Activated T-cell treated with anti-CD3 and anti-CD28 coated beads, Interleukin-2, amount 50 U/mL, for 4 hours (primary cell): ENCODE measurements around the gene PMM2. TPM values are rescaled to one million over a fixed set of nuclear protein-coding genes. Genes with fewer than 3 reads are reported as not detected.
"Not testable (repeated sequence)": the region's sequence is repeated elsewhere in the genome, so short reads cannot be mapped to it uniquely, and the experiment has no call there.

Experiments
- ATAC-seq, 2 donors: fragments of 200-7000 bp; cut with Tn5 transposase; one replicate each; pipeline ENCODE4 v1.10.0; 2021
- DNase-seq: peaks from one replicate; pipeline ENCODE4 v3.0.0-alpha.2; 2020
- H3K27me3 Mint-ChIP-seq: one replicate; pipeline ENCODE4 v1.8.0; 2021; ENCODE audit warnings: low read depth, mixed read lengths
- H3K36me3 Mint-ChIP-seq: one replicate; pipeline ENCODE4 v1.8.0; 2022; ENCODE audit warnings: mixed read lengths; ENCODE audit not compliant: insufficient read depth
- H3K4me1 Mint-ChIP-seq: one replicate; pipeline ENCODE4 v1.8.0; 2021; ENCODE audit warnings: low read depth, mixed read lengths
- H3K4me3 Mint-ChIP-seq: one replicate; pipeline ENCODE4 v1.8.0; 2021; ENCODE audit warnings: mild to moderate bottlenecking, moderate library complexity, mixed read lengths
- H3K9me3 Mint-ChIP-seq: one replicate; pipeline ENCODE4 v1.8.0; 2021; ENCODE audit warnings: mixed read lengths
- total RNA-seq, 3 donors: library from RNA; stranded (reverse); gene quantifications; one replicate each; pipeline ENCODE4 v1.2.1, GENCODE V29; 2021

The PMM2 gene
- total RNA-seq, 3 donors from 2014 or later: 85.4 to 95.5 (median 89.6) TPM

DNA sequence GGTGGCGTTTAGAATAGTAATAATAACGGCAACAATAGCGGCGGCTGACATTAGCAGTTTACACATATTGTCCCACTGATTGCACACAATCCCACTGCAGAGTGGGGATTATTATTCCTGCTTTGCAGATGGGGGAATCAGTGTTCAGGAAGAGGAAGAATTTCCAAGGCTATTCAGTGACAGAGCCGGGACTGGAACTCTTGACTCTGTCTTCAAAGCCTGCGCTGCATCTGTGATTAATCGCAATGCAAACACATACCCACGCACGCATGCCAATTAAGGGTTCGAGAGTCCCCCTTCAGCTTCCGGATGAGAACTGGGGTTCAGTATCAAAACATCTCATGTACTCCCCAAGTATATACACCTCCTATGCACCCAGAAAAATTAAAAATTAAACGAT lies 29.4 kb upstream of the PMM2 start:
- Mint-ChIP-seq H3K36me3 (peaks cover 19% of the 10 kb centered on the region), H3K4me1 (no peaks in the 10 kb centered on the region), H3K9me3 (no peaks in the 10 kb centered on the region), H3K4me3 (no peak overlapping the region), H3K27me3 (no peaks in the 10 kb centered on the region)
- DNase-seq: no peak
- no peak for ATAC-seq

DNA sequence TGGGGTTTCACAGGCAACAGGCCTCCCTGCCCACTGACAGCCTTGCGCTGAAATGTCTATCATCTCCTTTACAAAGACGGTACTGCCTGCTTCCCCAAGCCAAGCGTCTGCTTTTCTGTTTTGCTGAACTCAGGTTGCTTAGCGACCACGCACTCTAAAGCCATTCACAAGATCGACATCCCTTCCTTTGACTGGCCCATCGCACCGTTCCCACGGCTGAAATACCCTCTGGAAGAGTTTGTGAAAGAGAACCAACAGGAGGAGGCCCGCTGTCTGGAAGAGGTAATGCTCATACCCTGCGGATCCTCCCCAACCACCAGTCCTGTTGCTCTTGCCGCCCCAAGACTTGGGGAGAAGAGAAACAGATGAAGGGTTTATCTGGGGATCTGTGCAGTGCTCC lies 28.9 kb upstream of the PMM2 start:
- Mint-ChIP-seq H3K36me3 (peaks cover 18% of the 10 kb centered on the region), H3K4me1 (no peaks in the 10 kb centered on the region), H3K4me3 (no peak overlapping the region), H3K27me3 (no peaks in the 10 kb centered on the region), H3K9me3 (no peaks in the 10 kb centered on the region)
- ATAC-seq (no peak), DNase-seq (no peak)

DNA sequence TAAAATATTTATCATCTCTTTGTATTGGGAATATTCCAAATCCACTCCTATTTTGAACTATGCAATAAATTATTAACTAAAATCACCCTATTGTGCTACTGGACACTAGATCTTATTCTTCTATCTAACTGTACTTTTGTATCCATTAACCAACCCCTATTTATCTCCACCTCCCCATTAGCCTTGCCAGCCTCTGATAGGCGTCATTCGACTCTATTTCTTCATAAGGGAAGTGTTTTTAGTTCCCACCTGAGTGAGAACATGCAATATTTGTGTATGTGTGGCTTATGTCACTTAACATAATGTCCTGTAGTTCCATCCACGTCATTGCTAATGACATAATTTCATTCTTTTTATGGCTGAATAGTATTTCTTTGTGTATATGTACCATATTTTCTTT lies 24.1 kb upstream of the PMM2 start:
- H3K27me3 Mint-ChIP-seq: no peaks in the 10 kb centered on the region
- no peak overlapping the region for H3K4me3 Mint-ChIP-seq
- peaks cover 22% of the 10 kb centered on the region for H3K36me3 Mint-ChIP-seq
- ATAC-seq (no peak), DNase-seq (no peak)
- no peaks in the 10 kb centered on the region for H3K9me3 Mint-ChIP-seq
- no peaks in the 10 kb centered on the region for H3K4me1 Mint-ChIP-seq

DNA sequence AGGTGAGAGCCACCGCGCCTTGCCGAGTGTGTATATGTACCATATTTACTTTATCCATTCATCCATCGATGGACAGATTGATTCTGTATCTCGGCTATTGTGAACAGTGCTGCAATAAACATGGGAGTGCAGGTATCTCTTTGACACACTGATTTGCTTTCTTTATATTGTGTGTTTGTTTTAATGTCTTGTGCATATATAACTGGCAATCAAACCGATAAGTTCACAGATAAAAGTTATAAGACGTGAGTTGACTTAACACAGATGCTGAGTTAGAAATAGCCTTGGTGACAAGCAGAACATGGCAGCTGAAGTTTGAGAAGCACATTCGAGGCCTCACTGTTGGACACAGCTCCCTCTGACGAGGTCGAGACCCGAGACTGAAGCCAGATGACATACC lies 23.4 kb upstream of the PMM2 start:
- DNase-seq: no peak
- peaks cover 20% of the 10 kb centered on the region for H3K36me3 Mint-ChIP-seq
- no peaks in the 10 kb centered on the region for H3K27me3 Mint-ChIP-seq
- no peak for ATAC-seq
- no peak overlapping the region for H3K4me3 Mint-ChIP-seq
- no peaks in the 10 kb centered on the region for H3K9me3 Mint-ChIP-seq
- no peaks in the 10 kb centered on the region for H3K4me1 Mint-ChIP-seq

DNA sequence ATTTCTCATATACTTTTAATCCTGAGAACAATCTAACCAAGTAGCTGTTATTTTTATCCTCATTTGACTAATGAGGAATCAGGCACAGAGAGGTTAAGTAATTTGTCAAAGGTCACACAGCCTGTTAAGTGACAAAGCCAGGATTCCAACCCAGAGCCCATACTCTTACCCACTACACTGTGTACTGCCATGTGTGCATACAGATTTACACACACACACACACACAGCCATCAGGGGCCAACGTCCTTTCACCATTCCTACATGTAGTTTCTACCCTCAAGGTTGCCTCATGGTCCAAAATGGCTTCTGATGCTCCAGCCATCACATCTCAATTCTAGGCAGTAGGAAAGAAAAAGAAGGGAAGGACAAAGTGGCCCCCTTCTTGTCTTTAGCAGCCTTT lies 22.3 kb upstream of the PMM2 start:
- DNase-seq: no peak
- peaks cover 20% of the 10 kb centered on the region for H3K36me3 Mint-ChIP-seq
- no peak overlapping the region for H3K4me3 Mint-ChIP-seq
- no peaks in the 10 kb centered on the region for H3K4me1 Mint-ChIP-seq
- no peak for ATAC-seq
- no peaks in the 10 kb centered on the region for H3K27me3 Mint-ChIP-seq
- no peaks in the 10 kb centered on the region for H3K9me3 Mint-ChIP-seq

DNA sequence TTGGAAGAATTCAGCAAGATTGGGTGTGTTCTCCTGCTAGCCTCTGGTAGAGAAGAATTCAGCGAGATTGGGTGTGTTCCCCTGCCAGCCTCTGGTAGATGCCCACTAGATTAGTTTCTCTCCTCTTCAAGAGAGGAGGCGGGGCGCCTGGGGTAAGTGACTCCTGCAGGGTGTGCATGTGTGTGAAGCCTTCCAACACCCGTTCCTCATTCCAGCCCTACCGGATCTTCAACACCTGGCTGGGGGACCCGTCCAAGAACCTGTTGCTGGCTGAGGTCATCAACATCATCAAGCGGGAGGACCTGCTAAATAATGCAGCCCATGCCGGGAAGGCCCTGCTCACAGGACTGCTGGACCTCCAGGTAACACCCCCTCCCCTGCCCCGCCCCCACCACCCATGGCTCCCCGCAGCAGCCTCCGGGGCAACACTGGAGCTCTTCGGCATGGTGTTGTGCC lies 21.5 kb upstream of the PMM2 start:
- ATAC-seq (no peak), DNase-seq (no peak)
- peaks cover 20% of the 10 kb centered on the region for H3K36me3 Mint-ChIP-seq

DNA sequence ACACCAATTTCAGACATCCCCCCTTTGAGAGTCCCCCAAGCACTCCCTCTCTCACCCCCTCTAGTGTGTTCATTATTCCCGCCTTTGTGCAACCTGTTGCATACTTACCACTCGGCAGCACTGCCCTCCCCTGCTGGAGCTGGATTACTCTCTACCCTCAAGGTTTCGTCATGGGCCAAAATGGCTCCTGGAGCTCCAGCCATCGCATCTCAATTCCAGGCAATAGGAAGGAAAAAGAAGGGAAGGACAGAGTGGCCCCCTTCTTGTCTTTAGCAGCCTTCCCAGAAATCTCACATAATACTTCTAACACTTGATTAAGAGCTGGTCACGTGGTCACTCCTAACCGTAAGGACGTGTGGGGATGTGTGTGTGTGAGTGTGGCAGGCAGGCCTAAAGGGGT lies 20.4 kb upstream of the PMM2 start:
- no peak overlapping the region for H3K4me3 Mint-ChIP-seq
- H3K36me3 Mint-ChIP-seq: peaks cover 19% of the 10 kb centered on the region
- H3K27me3 Mint-ChIP-seq: no peaks in the 10 kb centered on the region

More for the DNA sequence above, 21.5 kb upstream of the PMM2 start:
- Mint-ChIP-seq H3K4me3 (no peak overlapping the region), H3K4me1 (no peaks in the 10 kb centered on the region), H3K9me3 (no peaks in the 10 kb centered on the region), H3K27me3 (no peaks in the 10 kb centered on the region)

DNA sequence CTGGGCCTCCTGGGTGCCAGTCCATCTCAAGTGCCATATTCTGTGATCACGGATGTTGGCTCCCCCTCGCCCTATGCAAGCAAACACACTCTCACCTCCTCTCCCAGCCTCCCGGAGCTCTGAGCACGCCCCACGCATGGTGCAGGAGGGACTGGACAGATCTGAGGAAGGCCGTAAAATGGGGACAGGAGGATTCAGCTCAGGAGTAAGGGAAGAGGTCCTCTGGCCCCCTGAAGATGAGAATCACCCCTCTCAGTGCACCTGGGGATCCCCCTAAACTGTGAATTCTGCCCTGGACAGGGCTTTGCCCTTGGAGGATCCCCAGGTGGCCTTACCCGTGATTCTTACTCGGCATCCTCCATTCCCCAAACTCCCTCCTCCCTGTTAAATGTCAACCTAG lies 15.8 kb upstream of the PMM2 start:
- no peaks in the 10 kb centered on the region for H3K4me1 Mint-ChIP-seq
- no peak for ATAC-seq
- H3K36me3 Mint-ChIP-seq: peaks cover 4% of the 10 kb centered on the region
- no peaks in the 10 kb centered on the region for H3K27me3 Mint-ChIP-seq
- DNase-seq: no peak
- H3K4me3 Mint-ChIP-seq: no peak overlapping the region
- H3K9me3 Mint-ChIP-seq: no peaks in the 10 kb centered on the region

More for the DNA sequence above, 20.4 kb upstream of the PMM2 start:
- no peaks in the 10 kb centered on the region for H3K4me1 Mint-ChIP-seq
- ATAC-seq: no peak
- H3K9me3 Mint-ChIP-seq: no peaks in the 10 kb centered on the region
- DNase-seq: no peak

DNA sequence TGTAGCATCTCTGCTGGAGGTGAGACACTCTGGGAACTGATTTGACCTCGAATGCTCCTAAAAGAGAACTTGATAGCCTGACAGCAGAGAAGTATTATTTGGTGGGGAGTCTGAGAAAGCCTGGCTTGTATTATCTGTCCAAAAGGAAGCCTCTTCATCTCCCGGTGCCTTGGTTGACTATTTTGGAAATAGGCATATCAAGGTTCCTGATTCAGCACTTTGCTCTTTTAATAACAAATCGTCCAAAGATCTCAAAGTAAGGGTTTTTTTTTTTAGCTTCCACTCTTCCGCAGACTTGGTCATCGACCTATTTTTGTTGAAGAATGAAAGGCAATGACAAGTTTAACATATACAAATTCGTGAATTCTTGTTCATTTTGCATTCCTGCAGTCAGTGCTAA lies 15.0 kb upstream of the PMM2 start:
- H3K4me3 Mint-ChIP-seq: no peak overlapping the region
- DNase-seq (no peak), ATAC-seq (no peak)
- H3K4me1 Mint-ChIP-seq: no peaks in the 10 kb centered on the region
- no peaks in the 10 kb centered on the region for H3K36me3 Mint-ChIP-seq
- no peaks in the 10 kb centered on the region for H3K9me3 Mint-ChIP-seq
- H3K27me3 Mint-ChIP-seq: no peaks in the 10 kb centered on the region

DNA sequence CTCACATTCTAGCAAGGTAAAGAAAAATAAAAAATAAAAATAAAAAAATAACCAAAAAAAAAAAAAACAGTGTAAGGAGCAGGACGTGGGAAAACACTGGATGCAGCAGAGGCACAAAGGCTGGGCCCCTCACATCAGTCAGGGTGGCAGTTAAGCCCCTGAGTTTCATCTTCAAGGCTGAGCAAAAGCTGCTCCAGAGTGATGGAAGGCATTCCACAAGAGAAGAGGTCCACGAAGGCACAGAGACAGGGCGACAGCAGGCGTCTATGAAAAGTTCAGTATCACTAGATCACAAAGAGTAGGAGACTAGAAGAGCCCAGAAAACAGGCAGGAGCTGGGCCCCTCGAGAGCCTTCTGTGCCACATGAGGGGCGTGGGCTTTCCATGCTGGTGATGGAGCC lies 12.2 kb upstream of the PMM2 start:
- no peaks in the 10 kb centered on the region for H3K9me3 Mint-ChIP-seq

DNA sequence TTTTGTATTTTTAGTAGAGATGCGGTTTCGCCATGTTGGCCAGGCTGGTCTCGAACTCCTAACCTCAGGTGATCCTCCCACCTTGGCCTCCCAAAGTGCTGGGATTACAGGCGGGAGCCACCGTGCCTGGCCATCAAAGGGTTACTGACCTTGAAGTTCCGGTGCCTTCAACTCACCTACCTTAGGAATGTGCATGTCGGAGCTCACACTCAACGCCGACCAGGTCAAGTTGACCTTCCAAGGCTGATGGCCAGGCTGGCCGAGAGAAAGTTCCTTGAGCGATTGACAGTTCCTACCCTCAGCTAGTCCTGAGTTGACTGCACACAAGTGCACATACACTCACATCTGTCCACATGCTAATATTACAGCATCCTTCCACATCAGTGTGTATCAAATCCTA lies 11.3 kb upstream of the PMM2 start:
- H3K9me3 Mint-ChIP-seq, ATAC-seq, H3K4me1 Mint-ChIP-seq: not testable (repeated sequence)

More for the DNA sequence above, 12.2 kb upstream of the PMM2 start:
- Mint-ChIP-seq H3K4me3 (no peak overlapping the region), H3K27me3 (no peaks in the 10 kb centered on the region), H3K4me1 (no peaks in the 10 kb centered on the region), H3K36me3 (no peaks in the 10 kb centered on the region)
- ATAC-seq (no peak), DNase-seq (no peak)

DNA sequence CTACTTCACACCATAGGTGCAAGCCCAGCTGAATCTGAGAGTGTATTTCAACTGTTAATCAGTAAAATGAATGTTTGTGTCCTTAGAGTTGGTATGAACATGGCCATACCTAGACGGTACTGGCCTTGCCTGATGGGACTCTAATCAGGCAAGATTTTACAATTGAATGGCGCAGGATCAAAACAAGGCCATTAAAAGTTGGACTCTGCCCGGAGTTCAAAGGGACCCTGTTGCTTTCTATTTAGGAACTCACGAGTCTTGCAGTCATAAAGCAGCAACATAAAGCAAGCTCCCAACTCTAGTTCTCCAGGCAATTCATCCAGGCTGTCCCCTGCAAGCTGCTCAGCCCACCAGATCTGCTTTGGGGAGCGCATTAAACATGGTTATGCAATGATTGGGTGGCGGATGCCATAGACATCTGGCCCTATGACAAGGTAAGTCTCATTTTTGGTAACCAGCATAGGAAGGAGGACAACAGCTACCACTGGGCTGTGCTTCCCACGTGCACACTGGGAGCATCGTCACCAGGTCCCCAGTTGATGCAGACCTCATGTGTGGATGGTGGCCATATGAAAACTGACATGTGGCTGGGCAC lies 9.0 kb upstream of the PMM2 start:
- DNase-seq (no peak), ATAC-seq (no peak)
- Mint-ChIP-seq H3K4me3 (no peak overlapping the region), H3K36me3 (peaks cover 3% of the 10 kb centered on the region), H3K4me1 (no peaks in the 10 kb centered on the region), H3K9me3 (no peaks in the 10 kb centered on the region), H3K27me3 (no peaks in the 10 kb centered on the region)

More for the DNA sequence above, 11.3 kb upstream of the PMM2 start:
- not testable (repeated sequence) for H3K36me3 Mint-ChIP-seq, H3K27me3 Mint-ChIP-seq, DNase-seq, H3K4me3 Mint-ChIP-seq

DNA sequence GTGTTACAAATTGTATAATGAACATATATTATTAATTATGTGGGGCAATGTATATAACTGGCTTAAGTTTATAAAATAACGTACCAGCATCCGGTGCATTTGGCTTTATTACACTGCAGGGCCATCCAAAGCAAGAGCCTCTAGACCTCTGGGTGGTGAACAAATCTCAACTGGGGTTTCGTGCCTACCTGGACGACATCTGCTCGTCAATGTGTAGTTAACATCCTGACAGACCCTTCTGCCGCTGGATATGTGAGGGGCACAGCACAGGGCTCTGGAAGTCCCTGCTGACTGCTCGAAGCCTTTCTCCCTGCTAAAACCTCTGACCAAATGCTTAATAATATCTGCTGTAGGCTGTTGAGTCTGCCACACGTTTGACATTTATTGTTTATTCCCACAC lies 2.5 kb upstream of the PMM2 start:
- Mint-ChIP-seq H3K4me1 (peaks cover 33% of the 10 kb centered on the region), H3K27me3 (no peaks in the 10 kb centered on the region), H3K9me3 (no peaks in the 10 kb centered on the region), H3K4me3 (no peak overlapping the region), H3K36me3 (peaks cover 8% of the 10 kb centered on the region)
- ATAC-seq (no peak), DNase-seq (no peak)

DNA sequence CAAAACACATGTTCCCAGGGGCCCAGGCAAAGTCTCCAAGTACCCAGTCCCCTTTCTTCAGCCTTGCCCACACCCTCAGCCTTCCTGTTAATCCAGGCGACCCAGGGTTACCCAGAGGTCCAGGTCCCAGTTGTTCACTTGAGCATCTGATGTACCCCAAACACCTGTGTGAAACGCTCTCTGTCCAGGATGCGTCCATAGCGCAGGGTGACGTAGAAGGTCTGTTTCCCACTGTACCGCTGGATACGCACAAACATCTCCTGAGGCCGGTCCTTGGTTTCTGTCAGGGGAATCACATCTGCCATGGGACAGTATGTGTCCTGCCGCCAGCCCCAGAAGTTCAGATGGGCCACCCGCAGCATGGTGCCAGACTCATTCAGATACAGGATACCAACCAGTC lies 1.8 kb upstream of the PMM2 start:
- ATAC-seq (no peak), DNase-seq (no peak)
- peaks cover 33% of the 10 kb centered on the region for H3K4me1 Mint-ChIP-seq
- H3K36me3 Mint-ChIP-seq: peaks cover 8% of the 10 kb centered on the region
- no peaks in the 10 kb centered on the region for H3K27me3 Mint-ChIP-seq
- H3K9me3 Mint-ChIP-seq: no peaks in the 10 kb centered on the region
- peak overlapping the region; percentile 96 for H3K4me3 Mint-ChIP-seq

DNA sequence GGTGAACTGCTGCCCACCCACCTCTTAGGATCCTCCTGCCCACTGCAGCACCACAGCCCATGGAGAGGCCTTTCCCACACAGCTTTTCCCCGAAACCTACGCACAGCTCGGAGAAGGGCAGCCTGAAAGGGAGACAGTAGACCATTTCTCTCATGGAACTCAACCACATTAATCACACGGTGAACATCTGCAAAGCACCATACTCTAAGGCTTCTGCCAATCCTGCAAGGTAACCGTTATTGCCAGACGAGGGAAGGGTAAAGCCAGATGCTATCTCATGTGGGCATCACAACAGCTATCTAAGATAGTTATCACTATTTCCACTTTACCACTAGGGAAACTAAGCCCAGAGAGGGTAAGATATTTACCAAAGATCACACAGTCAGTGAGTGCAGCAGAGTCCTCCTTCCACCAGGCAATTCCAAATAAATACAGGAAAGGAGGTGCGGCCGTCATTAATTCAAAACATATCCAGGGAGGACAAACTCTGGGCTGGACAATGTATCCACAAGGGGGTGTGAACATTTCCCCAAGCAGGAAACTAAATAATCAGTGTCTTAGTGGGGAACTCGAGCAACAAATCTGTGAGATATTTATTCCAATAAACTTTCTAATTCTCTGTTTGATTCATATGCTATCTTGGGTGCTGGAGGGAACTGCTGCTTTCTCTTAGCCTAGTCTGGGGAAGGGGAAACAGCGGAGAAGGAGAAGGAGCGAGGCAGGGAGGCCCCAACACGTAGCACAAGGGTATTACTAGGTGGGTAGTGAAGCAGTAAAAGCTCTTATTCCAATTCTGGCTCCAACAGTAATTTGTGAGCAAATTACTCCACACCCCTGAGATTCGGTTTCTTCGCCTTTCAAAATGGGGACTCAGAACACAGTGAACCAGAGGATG lies 923 bp upstream of the PMM2 start:
- H3K4me3 Mint-ChIP-seq: peak overlapping the region; percentile 96
- H3K36me3 Mint-ChIP-seq: peaks cover 10% of the 10 kb centered on the region
- H3K9me3 Mint-ChIP-seq: no peaks in the 10 kb centered on the region
- no peaks in the 10 kb centered on the region for H3K27me3 Mint-ChIP-seq
- H3K4me1 Mint-ChIP-seq: peaks cover 36% of the 10 kb centered on the region
- DNase-seq: no peak
- peak; percentile 0 to 3 for ATAC-seq
